ACHN (cell line): ENCODE results near the gene TOMT.

Experiments used
- DNase-seq: peaks from one replicate; pipeline ENCODE4 v3.0.0-alpha.2; 2015
- in situ Hi-C: cut with HindIII; loops from 2 replicates; pipeline ENCODE4 v1.10.0; 2017; ENCODE audit warnings: low sequenced_read_pairs, low pct_ligation_motif_present, low pct_unique_long_range_greater_than_20kb

The TOMT gene

DNA sequence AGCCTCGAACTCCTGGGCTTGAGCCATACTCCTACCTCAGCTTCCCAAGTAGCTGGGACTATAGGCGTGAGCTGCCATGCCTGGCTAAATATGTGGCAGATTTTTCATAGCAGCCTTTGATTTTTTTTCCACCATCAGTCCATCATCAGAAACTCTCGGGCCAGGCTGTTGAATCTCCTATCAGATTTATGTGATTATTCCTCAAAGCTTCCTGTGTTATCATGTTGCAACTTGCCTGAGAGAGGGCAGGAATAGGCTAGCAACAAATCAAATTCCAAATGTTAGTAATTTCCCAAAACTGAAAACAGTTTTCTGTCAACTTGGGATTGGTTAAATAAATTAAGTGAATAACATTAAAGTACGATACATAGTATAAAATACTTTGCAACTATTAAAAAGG lies 21.6 kb upstream of the TOMT start:
- DNase-seq, result no peak
- in situ Hi-C loops, result no loop called here

DNA sequence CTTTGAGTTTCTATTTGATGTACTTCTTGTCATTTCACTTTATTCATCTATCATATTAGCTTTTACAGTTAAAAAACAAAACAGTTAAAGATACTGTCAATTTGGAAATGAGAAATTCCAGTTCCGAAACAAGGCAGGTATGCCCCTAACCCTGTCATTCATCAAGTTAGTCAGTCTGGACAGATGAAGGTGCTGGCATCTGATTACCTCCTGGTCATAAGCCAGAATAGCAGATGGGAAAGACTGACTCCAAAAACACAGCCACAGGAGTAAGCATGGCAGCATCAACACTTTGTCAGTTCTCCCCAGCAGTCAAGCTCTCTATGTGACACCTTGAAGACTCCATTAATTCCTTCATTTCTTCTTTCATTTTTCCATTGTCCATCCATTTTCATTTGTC lies 20.8 kb upstream of the TOMT start:
- DNase-seq, result no peak

DNA sequence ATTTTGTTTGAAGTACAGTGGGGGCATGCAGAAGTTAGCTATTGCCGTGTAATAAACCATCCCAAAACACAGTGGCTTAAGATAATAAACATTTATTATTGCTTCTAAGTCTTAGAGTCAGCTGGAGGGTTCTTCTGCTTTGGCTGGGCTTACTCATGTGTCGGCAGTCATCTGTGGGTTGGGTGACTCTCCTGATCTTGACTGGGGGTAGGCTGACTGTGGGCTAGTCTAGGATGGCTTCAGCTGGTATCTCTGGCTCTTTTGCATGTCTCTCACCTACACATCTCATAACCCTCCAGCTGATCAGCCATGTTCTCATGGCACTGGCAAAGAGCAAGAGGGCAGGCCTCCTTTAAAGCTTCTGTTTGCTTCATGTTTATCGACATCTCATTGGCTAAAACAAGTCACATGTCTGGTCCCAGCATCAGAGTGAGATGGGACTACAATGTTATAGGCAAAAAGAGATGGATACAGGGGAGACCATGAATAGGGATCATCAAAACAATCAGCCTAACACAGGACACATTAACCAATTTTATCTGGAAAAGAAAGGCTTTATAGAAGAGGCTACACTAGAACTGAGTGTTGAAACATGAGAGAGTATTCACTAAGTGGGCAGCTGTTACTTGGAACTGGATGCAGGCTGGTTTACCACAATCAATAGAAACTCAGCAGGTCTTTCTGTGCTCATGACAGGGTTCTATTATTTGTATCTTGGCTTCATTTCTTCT lies 19.9 kb upstream of the TOMT start:
- DNase-seq, result no peak
- in situ Hi-C loops, result no loop called here

More for the DNA sequence above, 20.8 kb upstream of the TOMT start:
- in situ Hi-C loops, result no loop called here

DNA sequence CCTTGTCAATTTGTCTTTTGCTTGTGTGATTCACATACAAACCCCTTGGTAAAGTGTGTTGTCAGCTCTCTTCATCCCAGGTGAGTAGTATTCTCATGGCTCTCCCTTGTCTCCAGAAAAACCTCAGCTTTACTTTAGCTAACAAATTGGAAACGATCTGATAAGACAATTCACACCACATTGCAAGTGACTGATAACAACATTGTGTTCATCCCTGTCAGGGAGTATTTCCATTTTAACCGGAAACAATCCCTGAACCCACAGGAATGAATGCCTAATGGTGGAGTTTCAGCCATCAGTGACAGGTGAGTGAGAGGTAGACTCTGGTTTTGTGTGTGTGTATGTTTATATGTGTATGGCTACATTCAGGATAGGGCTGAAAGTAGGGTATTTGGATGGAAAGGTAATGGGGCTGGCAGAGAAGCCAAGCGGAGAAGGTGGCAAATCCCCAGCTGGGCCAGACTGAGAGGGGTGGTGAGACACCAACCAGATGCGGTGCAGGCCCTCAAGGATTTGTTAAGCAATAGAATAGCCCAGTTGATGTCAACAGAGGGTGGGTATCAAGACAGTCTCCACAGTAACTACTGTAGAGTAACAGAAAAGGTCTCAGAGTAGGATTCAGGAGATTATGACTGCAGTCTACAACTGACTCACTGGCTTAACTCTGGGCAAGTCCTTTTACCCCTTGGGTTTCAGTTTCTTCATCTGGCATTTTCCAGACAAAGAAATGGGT lies 17.5 kb upstream of the TOMT start:
- in situ Hi-C loops, result no loop called here

DNA sequence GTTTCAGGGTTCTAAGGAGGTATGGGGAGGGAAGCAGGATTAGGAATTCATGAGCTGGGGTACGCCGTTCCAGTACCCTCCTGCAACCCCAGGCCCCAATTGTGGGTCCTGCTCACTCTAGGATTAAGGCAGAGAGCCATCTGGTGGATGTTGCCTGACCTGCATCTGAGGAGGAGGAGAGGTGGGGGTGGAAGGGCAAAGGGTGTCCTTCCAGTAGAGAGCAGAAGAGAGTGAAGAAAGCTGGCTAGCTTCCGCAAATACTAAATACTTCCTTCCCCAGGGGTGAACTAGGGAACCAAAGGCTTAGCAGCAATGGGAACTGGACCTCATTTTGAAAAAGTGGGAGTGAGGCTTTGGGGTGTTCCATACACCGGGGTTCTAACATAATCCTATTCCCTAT lies 14.4 kb upstream of the TOMT start:
- DNase-seq, result peak; percentile 57
- in situ Hi-C loops, result no loop called here

More for the DNA sequence above, 17.5 kb upstream of the TOMT start:
- no peak for DNase-seq

DNA sequence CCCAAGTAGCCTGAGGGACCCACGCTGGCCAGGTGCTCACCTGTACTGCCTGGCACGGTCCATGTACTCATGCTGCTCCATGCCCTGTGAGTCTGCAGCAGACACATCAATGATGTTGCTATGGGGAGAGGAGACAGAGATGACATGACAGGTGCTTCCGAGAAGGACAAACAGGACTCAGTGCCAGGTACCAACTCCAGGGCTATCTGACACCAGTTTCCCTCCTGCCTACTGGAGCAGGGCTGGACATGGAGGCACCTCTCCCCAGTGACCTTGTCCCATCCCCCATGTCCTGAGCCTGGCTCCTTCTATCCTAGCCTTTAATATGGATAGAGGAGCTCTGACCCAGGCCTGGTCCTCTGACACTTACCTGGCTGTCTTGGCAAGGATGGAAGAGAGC lies 7.0 kb upstream of the TOMT start:
- in situ Hi-C loops, result no loop called here
- no peak for DNase-seq

DNA sequence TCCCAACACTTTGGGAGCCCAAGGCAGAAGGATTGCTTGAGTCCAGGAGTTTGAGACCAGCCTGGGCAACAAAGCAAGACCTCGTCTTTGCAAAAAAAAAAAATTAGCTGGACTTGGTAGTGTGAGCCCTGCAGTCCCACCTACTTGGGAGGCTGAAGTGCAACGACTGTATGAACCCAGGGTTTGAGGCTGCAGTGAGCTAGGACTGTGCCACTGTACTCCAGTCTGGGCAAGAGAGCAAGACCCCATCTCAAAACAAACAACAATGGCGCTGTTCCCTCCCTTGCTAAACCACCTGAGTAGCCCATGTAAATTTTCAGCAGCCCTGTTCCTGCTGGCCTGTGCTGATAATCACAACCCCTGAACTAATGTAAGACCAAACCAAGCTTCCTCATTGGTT lies 5.7 kb upstream of the TOMT start:
- in situ Hi-C loops, result no loop called here
- no peak for DNase-seq

DNA sequence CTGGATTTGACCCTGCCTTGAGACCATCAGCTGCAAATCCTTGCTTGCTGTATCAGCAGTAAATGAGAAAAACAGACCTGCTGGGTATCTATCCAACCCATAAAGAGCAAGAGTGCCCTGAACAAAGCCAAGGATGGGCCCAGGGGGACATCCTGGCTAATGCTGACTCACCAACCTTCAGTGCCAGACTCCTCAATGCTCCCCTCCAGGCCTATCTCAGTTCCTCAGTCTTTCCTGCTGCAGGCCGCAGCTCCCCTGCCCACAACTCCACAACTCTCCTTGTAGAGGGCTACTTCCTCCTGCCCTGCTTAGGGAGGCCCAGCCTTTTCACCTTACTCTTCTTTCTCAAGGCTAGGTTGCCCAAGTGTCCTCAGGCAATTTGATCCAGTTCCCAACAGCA lies 5.3 kb upstream of the TOMT start:
- in situ Hi-C loops, result no loop called here
- DNase-seq, result no peak

DNA sequence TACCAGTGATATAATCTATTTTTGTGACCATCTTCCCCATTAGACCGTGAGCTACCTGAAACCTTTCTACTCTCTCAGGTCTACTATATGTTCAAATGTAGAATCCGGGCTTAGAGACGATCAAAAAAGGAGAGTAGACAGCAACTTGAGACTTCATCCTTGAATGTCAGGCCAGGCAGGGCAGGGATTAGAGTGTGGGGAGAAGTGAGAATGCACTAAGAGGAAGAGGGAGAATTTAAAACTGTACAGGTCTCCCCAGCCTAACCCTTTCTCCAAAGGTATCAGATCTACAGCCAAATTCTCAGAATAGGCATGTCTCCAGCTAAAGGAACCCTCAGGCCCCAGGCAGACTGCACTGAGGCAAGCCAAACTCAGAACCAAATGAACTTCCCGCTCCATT lies 3.6 kb upstream of the TOMT start:
- in situ Hi-C loops, result no loop called here
- DNase-seq, result no peak

DNA sequence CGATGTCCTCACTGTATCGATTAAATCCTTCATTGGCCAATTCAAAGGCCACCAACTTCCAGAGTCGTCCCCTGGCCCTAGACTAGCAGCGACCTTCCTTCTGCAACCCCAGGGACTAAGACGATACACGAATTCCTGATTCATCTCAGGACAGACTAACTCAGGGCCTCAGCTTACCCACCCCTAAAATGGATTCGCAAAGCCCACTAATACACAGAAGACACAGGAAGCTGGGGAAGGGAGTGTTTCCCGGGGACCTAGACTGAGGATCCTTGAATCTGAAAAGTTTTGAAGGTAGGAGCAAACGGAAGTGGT lies 3.1 kb upstream of the TOMT start:
- DNase-seq, result no peak
- in situ Hi-C loops, result no loop called here

DNA sequence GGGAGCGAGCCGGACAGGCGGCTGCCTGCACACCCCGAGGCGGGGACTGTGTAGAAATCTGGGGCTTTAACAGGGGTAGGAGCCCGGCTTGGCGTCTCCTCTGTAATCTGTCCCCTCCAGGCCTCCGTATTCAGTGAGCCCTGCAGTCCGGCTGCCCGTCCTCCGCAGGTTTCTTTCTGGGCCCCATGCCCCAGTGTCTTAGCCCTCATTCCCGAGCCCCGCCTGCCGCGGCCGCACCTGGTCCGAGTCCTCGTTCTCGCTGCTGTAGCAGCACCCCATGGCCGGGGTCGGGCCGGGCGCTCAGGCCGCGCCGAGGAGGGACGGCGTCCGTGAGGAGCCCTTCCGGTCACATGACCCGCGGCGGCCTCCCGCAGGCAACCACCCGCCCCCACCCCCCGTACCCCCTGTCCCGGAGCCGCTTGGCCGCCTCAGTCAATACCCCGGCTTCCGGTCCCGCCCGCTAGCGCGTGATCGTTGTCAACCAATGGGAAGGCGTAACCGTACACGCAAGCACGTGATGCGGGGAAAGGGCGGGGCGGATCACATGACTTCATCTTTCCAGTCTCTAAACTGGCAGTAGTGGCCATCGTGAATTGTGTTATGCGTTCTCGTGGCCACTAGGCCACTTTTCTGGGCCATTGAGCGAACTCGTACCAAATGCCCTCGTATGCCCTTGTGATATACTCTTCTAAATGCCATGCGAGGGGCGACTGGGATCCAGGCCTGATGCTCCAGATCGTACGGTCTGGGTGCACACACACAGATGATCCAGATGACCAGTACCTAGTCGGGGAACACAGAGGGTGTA lies 2.6 kb upstream of the TOMT start, which contains the start of gene LAMTOR1:
TSS of gene LAMTOR1 (minus strand) at position 352 of the 808 bp plus-strand sequence. CDS start at position 279, 73 bp downstream.
- in situ Hi-C loops, result no loop called here
- peak; percentile 97 for DNase-seq

DNA sequence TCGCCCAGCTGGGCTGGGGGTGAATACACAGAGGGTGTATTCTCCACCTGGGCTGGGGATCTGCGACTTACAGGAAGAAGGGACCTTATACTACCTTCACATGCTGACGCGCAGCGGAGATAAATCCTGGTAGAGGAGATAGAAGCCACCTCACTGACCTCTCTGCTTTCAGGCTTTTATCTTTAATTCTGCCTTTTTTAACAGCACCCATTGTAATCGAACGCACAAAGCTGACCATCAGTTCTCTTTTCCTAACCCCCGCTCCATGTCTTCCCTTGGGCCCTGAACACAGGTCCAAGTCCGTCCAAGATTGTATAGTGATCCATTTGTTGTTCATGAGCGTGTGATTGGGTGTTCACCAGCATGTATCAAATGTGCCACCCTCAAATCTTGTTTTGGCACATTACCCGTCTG lies 2.0 kb upstream of the TOMT start:
- no peak for DNase-seq
- in situ Hi-C loops, result no loop called here

DNA sequence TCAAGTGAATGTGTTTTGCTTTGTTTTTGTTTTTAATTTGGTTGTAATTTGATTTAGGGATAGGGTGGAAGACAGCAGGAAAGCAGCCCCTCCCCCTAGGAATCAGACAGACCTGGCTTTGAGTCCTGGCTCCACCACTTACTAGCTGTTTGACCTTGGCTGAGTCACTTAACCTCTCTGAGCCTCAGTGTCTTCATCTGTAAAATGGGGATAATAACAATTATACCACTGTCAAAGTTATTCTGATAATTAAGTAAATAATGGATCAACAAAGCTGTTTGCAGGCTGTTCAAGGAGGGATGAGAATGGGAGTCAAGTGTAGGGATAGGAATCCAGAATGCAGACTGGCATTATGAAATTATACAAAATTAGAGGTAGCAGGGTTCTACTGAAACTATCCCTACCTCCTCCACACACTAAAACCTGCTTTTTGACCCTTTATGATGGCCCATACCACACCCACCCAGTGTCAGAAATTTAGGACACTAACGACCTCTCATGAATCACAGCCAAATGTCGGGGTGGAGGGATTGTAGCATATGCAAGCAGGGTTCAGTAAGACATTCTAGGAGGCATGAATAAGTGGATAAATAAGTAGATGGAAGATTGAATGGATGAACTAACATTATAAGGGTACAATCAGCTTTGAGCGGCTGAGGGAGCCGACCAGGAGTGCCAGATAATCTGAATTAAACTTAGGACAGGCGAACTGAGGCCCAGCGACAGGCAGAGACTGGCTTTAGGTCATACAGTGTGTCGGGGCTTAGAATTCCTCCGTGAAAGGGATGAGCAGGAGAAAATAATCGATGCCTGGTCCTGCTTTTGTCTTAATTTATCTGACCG lies 5.8 kb downstream of the TOMT start:
- in situ Hi-C loops, result no loop called here
- DNase-seq, result no peak

DNA sequence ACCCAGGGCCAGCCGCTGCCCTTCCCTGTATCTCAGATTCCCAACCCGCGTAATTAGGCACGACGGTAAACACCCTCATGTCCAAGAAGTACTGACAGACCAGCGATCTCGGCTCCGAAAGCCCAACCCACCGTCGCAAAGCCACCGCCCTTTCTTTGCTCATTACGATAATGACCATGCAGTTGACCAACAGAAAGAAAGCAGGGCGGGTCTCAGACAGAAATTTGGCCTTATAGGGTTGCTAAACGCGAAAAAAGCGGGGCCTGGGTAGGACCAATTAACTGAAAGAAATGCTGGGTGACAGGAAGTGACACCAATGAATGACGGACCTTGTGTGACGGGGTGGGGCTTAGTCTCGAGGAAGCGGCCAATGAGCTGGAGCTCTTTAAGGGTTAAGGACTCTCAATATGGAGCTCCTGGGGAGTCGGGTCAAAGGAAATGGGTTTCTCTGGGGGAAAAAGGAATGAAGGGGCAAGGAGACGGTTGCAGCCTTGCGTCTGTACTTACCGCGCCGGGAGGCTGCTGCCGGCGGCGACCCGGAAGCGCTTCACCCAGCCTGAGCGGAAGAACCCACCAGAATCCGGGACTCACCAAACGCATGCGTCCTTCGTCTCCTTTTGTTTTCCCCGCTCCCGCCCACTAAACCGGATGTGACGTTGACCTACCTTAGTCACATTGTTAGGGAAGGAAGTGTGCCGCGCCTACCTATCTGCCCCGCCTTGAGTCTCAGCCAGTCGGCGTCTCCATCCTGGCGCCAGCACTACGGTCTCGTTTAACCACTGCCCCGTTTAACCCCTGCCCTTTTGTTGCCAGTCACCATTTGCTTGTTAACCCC lies 6.6 kb downstream of the TOMT start, which contains the start of gene ANAPC15:
TSS of gene ANAPC15 (minus strand) at position 553 of the 835 bp plus-strand sequence. CDS start 1,419 bp downstream, outside the sequence.
- in situ Hi-C loops, result no loop called here
- peak; percentile 99 for DNase-seq

DNA sequence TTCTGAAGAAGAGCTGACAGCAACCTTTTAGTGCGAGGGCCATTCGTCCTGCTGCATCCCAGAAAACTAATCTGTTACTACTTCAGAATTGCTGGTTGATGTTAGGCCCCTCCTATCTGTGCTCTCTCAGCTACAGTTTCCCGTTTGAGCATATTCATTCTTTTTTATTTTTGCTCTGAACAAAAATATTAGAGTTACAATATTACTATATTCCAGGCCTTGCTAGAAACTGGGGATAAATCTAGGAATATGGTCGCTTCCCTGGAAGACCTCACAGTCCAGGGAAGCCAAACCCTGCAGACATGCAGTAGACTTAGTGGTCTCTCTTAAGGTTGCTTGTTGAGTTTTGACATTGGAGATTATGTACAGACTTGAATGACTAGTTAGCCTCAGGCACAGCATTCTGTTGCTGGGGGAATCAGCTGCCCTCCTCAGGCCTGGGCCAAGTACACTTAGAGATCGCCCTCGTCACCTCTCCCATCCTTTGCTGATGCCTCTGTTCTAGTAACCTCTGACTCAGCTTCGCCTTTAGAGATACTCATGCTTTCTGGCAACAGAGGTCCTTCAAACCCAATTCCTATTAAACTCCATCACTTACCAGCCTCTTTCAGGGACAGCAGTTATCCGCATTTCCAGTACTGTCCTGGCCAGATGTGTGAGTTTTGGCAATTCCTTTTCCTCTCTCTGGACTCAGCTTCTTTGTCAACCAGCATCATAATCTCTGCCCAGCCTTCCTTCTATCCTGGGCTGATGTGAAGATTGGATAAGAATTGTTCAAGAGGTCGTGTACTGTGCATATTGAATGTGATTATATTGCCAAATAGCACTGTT lies 7.5 kb downstream of the TOMT start:
- in situ Hi-C loops, result no loop called here
- peak; percentile 22 for DNase-seq

DNA sequence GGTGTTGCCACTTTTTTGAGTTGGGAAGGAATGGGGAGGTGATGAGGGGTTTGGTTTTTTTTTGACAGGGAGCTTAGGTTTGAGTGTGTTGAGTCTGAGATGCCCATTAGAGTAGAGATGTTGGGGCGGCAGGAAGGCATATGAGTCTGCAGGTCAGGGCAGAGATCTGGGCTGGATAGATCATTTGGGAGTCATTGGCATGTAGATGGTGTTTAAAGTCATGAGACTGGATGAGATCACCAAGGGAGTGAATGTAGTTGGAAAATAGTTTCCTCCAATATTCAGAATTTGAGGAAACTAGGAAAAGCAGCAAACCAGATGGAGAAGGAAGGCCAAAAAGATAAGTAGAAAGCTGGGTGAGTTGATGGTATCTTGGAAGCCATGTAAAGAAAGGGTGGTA lies 8.8 kb downstream of the TOMT start:
- in situ Hi-C loops, result no loop called here
- no peak for DNase-seq
